Measurements from ENCODE around the gene MRPL17. TPM values are rescaled to one million over a fixed set of nuclear protein-coding genes. Genes with fewer than 3 reads are reported as not detected.

Gene MRPL17
- 38.6 and 42.4 TPM in 2 replicates for total RNA-seq

DNA sequence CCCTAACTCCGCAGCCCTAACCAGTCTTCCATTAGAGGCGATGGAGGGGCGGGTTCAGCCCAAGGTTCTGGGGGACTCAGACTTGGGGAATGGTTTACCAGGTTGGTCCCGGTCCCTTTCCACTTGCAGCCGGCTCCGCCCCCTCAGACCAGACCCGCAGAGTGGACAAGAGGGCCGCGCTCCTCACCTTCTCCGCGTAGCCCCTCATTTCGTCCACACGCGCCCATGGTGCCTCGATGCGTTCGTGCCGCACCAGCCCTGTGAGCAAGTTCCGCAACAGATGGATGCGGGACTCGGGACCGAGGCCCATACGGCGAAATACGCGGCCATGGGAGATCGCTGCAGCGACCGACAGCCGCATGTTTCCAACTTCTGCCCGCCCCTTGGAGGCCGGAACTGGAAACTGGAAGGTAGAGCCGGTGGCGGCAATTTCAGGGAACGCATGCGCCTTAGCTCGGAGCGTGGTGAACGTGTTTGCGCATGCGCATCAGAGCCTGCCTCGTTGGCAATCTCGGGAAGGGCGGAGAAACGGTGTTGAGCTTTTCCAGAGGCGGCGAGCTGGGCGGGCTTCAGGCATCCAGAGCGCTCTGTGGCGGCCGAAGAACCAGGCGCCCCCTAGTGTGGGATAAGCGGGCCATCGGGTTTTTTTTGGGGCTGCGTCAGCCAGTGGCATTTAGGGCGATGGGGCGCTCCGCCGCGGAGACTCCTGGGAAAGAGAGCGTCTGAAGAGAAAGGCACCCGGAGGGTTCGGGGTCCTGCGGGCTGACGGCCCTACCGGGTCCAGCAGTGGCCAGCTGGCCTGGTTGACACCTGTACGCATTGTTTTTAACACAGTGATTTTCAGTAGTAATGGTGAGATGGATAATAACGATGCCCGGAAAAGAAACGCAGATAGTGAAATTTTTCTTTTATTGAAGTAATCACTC, at the start of gene MRPL17:
TSS of gene MRPL17 (minus strand) at position 405 of the 926 bp plus-strand sequence. CDS start at position 361, 44 bp downstream.

DNA sequence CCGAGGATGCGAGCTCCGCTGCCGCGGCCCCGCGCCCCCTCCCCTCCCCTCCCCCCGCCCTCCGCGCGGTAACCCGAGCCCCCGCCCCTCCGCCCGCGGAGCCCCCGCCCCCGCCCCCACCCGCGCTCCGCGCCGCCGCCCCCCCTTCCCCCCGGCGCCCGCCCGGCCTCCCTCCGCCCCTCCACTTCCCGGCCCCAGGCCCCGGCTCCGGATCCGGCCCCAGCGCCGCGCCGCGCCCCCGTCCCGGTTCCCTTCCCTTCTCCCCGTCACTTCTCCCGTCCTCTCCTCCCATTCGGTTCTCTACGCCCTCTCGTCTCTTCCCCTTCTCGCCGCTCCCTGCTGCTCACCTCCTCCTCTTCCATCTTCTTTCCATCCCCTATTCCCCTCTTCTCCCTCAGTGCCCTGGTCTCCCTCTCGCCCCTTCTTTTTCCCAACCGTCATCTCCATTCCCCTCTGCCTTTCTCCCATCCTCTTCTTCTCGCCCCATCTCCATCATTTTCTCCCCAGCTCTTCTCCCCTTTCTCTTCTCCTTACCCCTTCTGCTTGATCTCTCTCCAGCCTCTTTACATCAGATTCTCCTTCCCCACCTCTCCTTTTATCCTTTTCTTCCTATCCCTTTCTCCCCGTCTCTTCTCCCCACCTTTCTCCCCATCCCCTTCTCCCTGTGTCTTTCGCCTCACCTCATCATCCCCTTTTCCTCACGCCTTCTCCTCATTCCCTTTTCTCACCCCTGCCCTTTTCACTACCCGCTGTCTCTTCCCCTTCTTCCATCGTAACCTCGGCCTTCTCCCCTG, 27.2 kb downstream of the MRPL17 start, which contains the start of gene DCHS1:
TSS of gene DCHS1 (minus strand) at position 20 of the 794 bp plus-strand sequence. CDS start 14,196 bp downstream, outside the sequence.

Other genes starting within 250 kb of the MRPL17 start
- 0.34 TPM in 1 of 2 replicates, not detected in the other for gene HPX, start 242.4 kb downstream of the MRPL17 start, total RNA-seq
- gene TRIM3, start 209.4 kb downstream of the MRPL17 start, total RNA-seq: 14.7 and 17.4 TPM in 2 replicates
- gene ARFIP2, start 202.0 kb downstream of the MRPL17 start, total RNA-seq: 33.2 and 37.0 TPM in 2 replicates
- gene TIMM10B, start 201.8 kb downstream of the MRPL17 start, total RNA-seq: 19.9 and 29.0 TPM in 2 replicates
- gene DNHD1, start 186.1 kb downstream of the MRPL17 start, total RNA-seq: 1.4 and 2.8 TPM in 2 replicates
- 8.5 and 11.8 TPM in 2 replicates for gene RRP8, start 79.7 kb downstream of the MRPL17 start, total RNA-seq
- 118 and 125 TPM in 2 replicates for gene ILK, start 79.6 kb downstream of the MRPL17 start, total RNA-seq
- gene TAF10, start 71.1 kb downstream of the MRPL17 start, total RNA-seq: 16.8 and 26.7 TPM in 2 replicates
- gene TPP1, start 63.9 kb downstream of the MRPL17 start, total RNA-seq: 76.7 and 99.4 TPM in 2 replicates
- gene DCHS1, start 27.5 kb downstream of the MRPL17 start, total RNA-seq: 33.4 and 45.6 TPM in 2 replicates
- gene OR2AG2, start 88.6 kb upstream of the MRPL17 start, total RNA-seq: not detected in 2 replicates
- not detected in 2 replicates for gene OR2AG1, start 99.7 kb upstream of the MRPL17 start, total RNA-seq
- under 0.01 TPM in 1 of 2 replicates, not detected in the other for gene OR6A2, start 116.3 kb upstream of the MRPL17 start, total RNA-seq
- gene OR10A5, start 162.3 kb upstream of the MRPL17 start, total RNA-seq: not detected in 2 replicates
- not detected in 2 replicates for gene OR10A2, start 179.7 kb upstream of the MRPL17 start, total RNA-seq
- not detected in 2 replicates for gene OR10A4, start 193.3 kb upstream of the MRPL17 start, total RNA-seq
- not detected in 2 replicates for gene OR2D2, start 209.2 kb upstream of the MRPL17 start, total RNA-seq
- not detected in 2 replicates for gene OR2D3, start 237.7 kb upstream of the MRPL17 start, total RNA-seq
- 0.33 and 0.69 TPM in 2 replicates for gene ZNF215, start 243.1 kb upstream of the MRPL17 start, total RNA-seq

Measured in dermis lymphatic vessel endothelial cell (primary cell).